ENCODE data around the gene ENOPH1.

ENOPH1 gene

DNA sequence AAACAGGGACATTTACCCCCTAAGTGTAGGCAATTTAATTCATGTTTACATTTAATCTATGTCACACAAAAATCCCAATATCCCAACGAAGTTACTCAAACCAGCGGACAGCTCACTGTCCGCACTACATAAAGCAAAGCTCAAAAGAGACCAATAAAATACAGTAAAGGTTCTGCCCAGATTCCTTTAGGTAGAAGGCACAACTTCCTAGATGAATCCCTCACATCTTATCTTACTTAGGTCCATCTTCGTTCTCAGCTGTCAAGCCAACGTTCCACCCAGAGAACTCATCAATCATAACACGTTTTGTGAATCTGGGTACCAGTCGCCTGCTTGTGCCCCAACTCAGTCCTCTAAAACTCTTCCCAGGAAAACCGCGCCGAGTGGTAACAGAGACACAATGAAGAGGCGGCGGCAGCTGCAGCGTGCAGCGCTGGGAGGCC, 1.8 kb upstream of the ENOPH1 start:
- no peak for DNase-seq (ENCODE audit: low read depth in 3 of 3)

DNA sequence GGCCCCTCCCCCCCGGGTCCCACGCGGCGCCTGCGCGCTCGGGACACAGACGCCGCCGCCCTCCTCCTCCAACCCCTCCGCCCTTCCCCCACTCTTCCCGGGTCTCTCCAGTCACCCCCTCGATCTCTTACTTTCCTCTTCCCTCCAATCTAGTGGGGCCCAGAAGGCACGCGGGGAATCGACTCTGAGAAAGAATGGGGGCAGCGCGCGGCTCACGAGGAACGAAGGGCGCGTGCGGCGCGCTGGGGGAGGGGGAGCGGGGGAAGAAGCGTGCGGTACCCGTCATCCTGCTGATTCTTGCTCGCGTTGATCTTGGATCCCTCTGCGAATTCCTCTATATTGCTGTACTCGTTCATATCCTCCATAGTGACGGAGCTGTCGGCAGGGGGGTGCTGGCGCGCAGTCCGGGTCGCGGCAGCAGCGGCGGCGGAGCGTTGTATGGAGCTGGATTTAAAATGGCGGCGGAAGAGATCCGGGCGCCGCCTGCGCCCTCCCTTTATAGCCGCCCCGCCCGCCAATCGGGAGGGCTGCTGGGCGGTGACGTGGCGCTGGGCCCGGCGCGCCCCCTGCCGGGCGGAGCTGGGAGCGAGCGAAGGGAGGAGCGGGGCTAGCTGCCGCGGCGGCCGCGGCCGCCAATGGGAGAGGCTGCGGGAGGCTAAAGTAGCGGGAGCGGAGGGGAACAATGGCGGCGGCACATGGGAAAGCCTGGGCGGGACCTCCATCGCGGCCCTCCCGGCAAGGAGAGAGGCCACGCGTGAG, 1.2 kb upstream of the ENOPH1 start:
- peak; percentile 85 to 88 (median 87) for DNase-seq (ENCODE audit: low read depth in 3 of 3)

DNA sequence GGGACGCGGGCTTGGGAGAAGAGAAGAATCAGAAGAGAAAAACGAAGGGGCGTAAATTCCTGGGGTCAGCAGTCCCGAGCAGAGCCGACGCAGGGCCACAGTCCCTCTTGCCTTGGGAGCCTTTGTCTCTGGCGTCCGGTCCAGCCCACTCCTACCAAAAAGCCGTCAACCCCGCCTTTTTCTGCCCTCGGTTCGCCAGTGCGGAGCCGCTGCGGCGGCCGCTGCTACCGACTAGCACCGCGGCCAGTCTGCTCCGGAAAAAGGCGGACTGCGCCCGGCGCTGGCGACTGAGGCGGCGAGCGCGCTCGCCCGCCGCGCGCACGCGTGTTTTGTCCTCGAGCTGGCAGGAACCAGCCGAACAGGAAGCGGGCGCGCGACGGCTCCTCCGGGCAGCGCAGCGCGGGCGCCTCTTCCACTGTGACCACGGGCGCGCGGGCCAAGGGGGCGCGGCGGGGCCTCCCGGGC, 630 bp upstream of the ENOPH1 start:
- DNase-seq (ENCODE audit: low read depth in 3 of 3) = no peak

DNA sequence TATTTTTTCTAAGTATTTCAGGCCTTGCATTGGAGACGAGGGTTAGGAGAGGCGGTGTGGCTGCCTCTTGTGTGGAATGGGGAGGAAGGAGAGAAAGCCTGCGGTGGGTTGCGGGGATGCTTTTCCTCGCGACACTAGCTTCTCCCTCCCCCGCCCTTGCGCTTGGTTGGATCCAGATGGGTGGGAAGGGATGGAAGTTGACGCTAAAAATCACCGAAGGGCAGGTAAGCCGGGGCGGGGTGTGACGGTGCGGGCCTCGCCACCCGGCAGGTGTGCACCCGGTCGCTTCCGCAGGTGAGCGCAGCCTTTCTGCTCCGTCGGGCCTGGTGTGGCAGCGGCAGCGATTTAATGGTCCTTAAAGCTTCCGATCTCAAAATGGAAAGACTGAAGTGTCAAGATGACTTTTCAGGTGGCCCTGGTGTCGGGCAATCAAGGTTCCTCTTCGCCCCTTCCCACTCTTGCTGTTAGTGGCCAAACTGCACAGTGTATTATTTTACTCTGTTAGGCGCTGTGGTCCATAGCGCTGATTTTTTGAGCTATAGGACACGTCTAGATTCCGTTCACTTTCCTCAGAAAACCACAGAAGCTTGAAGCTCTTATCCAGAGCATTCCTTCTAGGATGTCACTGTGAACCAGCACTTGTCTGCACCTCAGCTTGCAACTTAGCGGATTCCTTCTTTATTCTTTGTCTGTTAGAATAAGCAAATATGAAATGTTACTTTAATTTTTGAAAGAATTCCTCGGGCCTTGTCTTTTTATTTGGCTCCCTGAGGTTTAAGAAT, 765 bp downstream of the ENOPH1 start:
- DNase-seq (ENCODE audit: low read depth in 3 of 3) = peak in 1 of 3 donors; percentile 23

GRCh38 chr4:82431831-82432230, 1.4 kb downstream of the ENOPH1 start:
- no peak for DNase-seq (ENCODE audit: low read depth in 3 of 3)

DNA sequence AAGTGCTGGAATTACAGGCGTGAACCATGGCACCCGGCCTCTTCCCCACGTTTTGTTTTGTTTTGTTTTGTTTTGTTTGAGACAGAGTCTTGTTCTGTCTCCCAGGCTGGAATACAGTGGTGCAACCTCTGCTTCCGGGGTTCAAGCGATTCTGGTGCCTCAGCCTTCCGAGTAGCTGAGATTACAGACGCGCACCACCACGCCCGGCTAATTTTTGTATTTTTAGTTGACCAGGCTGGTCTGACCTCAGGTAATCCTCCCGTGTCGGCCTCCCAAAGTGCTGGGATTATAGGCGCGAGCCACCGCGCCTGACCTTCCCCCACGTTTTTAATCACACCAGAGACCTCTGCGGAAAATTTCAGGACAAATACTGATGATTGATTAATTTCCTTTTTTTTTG, 2.2 kb downstream of the ENOPH1 start:
- no peak for DNase-seq (ENCODE audit: low read depth in 3 of 3)

GRCh38 chr4:82433791-82434190, 3.4 kb downstream of the ENOPH1 start:
- DNase-seq (ENCODE audit: low read depth in 3 of 3) = no peak

- no peak for DNase-seq (ENCODE audit: low read depth in 3 of 3)
Observed at GRCh38 chr4:82434949-82435348, 4.6 kb downstream of the ENOPH1 start.

GRCh38 chr4:82436130-82436529, 5.7 kb downstream of the ENOPH1 start:
- no peak for DNase-seq (ENCODE audit: low read depth in 3 of 3)

DNA sequence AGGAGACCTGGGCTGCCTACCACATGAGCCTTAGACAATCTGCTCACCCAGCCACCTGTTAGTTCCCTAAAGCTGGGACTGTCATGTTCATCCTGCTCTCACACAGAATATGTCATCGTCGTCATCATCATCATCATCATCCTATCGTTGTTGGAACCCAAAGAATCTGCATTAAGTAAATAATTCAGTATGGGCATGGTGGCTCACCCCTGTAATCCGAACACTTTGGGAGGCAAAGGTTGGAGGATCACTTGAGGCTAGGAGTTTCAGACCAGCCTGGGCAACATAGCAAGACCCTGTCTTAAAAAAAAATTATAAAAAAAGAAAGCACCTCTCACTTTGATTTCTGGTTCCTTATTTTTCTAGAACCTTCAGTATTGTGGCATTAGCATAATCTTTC, 6.4 kb downstream of the ENOPH1 start:
- DNase-seq (ENCODE audit: low read depth in 3 of 3) = no peak

- no peak for DNase-seq (ENCODE audit: low read depth in 3 of 3)
Observed at GRCh38 chr4:82437285-82438005, 7.1 kb downstream of the ENOPH1 start.

GRCh38 chr4:82439088-82439487, 8.7 kb downstream of the ENOPH1 start:
- no peak for DNase-seq (ENCODE audit: low read depth in 3 of 3)

DNA sequence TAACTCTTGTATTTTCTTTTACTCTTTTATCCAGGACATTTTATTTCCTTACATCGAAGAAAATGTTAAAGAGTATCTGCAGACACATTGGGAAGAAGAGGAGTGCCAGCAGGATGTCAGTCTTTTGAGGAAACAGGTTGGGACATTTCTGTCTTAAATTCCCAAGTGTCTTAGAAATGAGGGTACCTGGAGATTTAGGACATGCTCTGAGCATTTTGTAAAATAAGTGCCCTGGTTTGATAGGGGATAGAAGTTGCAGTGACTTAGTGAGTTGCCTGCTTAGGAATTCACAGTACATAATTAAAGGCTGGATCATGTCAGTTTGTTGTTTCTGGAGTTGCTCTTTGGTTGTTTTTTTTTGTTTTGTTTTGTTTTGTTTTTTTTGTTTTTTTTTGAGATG, 17.5 kb downstream of the ENOPH1 start:
- no peak for DNase-seq (ENCODE audit: low read depth in 3 of 3)

DNA sequence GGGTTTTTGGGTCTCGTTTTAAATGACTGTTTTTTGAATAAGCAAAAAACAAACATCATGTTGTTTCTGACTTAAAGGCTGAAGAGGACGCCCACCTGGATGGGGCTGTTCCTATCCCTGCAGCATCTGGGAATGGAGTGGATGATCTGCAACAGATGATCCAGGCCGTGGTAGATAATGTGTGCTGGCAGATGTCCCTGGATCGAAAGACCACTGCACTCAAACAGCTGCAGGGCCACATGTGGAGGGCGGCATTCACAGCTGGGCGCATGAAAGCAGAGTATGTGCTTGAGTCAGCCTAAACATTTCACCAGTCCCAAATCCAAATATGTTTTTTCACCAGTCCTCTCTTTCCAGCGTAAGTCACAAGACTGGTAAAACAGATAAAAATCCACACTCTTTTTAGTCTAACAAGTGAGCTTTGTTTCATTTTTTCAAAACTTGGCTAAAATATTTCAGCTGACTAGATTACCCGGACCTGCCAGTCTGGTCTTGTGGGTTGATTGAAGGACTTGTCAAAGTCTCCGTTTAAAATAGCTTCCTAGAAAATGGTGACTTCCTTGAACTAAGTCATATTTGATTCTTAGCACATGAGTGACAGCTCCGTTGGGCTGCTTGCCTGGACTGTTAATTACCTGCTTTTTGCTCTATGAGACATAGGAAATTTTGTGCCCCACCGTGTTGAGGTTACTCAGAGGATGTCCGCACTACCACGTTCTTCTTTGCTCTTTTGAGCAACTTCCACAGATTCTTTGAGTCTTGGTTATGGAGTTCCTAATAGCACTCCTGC, 20.8 kb downstream of the ENOPH1 start:
- no peak for DNase-seq (ENCODE audit: low read depth in 3 of 3)

DNA sequence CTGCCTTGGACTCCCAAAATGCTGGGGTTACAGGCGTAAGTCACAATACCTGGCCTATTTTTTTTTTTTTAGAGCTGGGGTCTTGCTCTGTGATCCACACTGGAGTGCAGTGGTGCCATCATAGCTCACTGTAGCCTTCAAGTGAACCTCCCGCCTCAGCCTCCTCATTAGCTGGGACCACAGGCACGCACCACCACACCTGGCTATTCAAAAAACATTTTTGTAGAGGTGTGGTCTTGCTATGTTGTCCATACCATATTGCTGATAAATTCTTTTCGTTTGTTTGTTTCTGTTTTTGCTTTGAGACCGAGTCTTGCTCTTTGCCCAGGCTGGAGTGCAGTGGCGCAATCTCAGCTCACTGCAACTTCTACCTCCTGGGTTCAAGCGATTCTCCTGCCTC, 21.6 kb downstream of the ENOPH1 start:
- DNase-seq (ENCODE audit: low read depth in 3 of 3) = no peak

- DNase-seq (ENCODE audit: low read depth in 3 of 3) = no peak
Observed at GRCh38 chr4:82457266-82457665, 26.9 kb downstream of the ENOPH1 start.

DNA sequence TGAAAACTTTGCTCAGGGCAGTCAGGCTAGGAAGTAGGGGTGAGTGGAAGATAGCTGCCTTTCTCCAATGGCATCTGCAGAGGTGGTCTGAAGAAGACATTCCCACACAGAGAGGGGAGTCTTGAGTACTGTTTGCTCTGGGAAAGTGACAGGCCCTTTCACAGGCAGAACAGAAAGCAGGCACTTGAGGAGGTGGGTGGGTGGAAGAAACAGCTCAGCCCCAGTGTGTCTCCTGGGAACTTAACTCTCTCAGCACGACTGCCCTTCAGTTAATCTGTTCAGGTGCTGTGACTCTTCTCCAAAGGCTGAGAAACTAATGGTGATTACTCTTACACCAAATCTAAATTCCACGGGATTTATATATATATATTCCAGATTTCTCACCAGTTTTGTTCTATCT, 28.3 kb downstream of the ENOPH1 start:
- DNase-seq (ENCODE audit: low read depth in 3 of 3) = no peak

DNA sequence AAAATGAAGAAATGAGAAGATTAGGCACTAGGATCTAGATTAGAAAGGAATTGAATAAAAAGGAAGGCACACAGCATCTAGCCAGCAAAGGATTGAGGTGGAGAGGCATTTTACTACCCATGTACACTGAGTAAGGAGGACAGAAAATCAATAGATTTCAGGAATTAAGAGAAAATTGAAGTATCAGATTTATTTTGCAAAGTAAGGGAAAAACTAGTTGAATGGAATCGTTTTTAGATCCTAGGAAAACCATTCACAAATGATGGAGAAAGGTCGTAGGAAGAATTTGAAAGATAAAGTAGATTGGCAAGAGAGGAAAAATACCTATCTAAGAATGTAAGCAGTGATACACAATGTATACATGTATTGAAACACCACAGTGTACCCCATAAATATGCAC, 31.3 kb downstream of the ENOPH1 start:
- DNase-seq (ENCODE audit: low read depth in 3 of 3) = no peak

DNA sequence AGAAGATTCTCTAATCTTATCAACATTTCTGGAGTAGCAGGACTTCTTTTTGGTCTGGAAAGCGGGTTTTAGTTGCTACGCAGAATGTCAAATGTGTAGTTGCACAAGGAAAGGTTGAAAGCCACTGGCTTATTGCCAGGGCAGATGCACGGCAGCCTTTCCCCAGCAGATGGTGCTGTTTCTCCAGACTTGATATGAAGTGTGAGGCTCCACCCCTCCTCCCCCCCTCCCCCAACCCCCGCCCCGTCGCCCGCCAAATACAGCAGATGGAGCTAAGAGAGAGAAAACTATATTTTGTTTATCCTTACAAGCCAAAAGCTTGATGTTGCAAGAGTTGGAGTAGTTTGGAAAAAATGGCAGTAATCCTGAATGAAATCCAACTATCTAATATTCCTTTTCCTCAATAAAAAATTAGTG, 32.0 kb downstream of the ENOPH1 start:
- peak; percentile 62 to 74 (median 72) for DNase-seq (ENCODE audit: low read depth in 3 of 3)

DNA sequence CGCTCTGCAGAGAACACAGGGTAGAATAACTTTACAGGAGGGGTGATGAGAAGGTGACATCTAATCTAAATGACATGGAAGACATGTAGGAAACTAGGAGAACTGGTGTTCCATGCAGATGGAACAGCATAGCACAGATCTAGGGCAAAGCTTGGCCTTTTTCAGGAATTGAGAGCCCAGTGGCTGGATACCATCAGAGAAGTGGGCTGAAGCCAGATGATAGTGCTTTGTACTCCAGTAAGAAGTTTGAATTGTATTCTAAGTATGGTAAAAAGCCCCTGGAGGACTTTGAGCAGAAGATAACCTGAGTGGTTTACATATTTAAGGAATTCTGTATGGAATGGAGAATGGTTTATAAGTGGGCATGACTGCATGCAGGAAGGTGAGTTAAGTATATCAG, 32.8 kb downstream of the ENOPH1 start:
- no peak for DNase-seq (ENCODE audit: low read depth in 3 of 3)

DNA sequence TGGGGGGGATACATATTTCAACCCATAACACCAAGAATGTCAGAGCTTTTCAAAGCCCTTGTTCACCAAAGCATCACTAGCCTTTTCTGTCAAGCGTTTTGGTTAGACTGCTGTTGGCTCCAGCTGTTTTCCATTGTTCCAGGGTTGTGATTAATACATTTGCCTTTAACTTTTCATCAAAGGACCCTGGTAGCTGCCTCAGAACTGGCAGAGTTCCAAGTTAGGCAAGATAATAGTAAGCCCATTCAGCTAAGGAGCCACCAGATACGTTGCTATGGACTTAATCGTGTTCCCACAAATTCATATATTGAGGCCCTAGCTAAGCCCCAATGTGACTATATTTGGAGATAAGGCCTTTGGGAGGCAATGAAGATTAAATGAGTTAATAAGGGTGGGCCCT, 37.1 kb downstream of the ENOPH1 start:
- DNase-seq (ENCODE audit: low read depth in 3 of 3) = no peak
